Kidney tubule cell (primary cell): ENCODE results near the gene UBL3.

Experiments used
- DNase-seq: peaks from one replicate; pipeline ENCODE4 v3.0.0-alpha.2; 2018; ENCODE audit warnings: low spot score

Gene UBL3

DNA sequence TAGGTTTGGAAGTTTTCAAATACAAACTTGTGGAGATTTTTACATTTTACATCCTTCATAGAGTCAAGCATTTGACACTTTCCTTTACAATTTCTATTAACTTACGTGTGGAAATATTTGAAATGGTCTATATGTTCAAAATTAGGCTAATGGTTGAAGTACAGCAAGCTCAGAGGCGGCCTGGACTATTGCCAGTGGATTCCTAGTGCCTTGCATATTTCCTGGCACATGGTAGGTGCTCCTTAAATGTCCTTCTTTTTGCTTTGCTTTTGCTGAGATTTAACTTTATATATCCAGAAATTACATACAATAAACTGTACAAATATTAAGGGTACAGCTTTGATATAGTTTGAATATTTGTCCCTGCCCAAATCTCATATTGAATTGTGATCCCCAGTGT, 93.9 kb downstream of the UBL3 start:
- no peak for DNase-seq

DNA sequence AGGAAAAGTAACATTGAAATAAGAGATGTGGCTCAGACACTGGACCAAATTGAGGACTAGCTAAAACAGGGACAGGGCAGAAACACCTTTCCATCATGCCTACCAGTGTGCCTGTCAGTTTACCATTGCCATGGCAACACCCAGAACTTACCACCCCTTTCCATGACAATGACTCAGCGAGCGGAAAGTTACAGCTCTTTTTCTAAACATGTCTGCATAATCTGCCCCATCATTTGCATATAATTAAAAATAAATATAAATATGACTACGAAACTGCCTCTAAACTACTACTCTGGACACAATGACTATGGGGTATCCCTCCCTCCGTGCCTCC, 96.0 kb downstream of the UBL3 start:
- DNase-seq = peak; percentile 55

DNA sequence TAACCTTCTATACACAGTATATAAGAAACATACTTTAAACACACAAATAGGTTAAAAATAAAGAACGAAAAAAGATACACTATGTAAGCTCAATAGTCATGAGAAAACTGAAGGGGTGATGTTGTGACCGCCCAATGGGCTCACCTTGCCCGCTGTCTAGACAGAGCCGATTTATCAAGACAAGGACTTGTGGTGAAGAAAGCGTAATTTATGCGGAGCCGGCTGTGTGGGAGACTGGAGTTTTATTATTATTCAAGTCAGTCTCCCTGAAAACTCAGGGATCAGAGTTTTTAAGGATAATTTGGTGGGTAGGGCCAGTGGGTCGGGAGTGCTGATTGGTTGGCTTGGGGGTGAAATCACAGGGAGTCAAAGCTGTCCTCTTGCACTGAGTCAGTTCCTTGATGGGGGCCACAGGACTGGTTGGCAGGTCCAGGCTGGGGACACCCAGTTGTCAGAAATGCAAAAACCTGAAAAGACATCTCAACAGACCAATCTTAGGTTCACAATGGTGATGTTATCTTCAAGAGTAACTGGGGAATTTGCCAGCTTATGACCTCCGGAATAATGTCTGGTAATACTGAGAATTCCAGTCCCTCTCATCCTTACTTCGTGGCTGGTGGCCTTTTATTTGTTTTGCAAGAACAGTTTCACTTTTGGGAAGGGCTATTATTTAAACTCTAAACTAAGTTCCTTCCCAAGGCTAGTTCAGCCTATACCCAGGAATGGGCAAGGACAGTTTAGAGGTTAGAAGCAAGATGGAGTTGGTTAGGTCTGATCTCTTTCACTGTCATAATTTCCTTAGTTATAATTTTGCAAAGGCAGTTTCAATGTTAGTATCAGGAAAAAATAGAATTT, 96.6 kb downstream of the UBL3 start:
- no peak for DNase-seq

DNA sequence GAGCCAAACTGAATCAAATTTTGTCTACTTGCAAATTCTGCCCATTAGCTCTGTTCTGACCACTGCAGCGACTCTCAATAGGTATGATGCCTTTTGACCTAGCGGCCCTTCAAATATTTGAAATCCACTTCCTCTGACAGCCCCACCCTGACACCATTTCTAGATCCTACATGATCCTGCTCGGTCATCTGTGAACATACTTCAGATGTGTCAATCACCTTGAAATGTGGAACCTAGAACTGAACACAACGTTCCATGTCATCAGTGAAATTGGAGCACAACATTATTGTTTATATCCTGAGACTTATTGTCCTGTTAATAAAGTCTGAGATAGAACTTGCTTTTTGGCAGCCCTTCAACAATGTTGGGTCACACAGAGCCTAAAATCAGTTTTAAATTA, 98.2 kb downstream of the UBL3 start:
- peak; percentile 50 for DNase-seq

DNA sequence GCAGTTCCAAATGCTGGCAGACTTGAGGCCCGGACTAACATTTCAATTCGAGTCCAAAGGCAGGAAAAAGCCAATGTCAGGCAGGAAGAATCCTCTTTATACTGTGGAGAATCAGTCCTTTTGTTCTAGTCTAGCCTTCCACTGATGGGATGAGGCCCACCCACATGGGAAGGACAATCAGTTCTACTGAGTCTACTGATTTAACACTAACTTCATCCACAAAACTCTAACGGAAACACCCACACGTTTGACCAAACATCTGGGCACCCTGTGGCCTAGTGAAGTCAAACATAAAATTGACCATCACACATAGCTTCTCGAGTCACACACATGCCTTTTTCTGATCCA, 100.3 kb downstream of the UBL3 start:
- DNase-seq = no peak

DNA sequence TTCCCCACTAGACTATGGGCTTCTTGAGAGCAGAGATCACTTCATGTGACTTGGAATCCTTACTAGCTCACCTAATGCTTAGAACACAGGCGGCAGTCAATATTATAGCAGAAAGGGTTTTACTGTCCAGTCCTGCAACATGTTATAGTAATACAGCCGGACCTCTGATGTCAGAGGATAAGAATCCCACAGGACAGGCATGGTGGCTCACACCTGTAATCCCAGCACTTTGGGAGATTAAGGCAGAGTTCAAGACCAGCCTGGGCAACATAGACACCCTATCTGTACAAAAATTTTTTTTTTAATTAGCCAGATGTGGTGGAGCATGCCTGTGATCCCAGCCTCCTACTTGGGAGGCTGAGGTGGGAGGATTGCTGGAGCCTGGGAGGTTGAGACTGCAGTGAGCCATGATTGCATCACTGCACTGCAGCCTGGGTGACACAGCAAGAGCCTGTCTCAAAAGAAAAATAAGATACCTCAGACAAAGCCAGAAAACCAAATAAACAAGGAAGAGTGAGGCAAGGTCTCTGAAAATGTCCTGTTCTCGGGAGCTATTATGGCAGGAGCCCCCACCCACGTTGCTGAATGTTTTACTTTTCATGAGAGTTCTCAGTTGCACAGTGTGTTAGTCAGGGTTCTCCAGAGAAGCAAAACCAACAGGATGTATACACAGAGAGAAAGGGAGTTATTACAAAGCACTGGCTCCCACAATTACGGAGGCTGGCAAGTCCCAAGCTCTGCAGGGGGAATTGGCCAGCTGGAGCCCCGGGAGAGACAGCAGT, 100.8 kb downstream of the UBL3 start:
- DNase-seq = no peak

DNA sequence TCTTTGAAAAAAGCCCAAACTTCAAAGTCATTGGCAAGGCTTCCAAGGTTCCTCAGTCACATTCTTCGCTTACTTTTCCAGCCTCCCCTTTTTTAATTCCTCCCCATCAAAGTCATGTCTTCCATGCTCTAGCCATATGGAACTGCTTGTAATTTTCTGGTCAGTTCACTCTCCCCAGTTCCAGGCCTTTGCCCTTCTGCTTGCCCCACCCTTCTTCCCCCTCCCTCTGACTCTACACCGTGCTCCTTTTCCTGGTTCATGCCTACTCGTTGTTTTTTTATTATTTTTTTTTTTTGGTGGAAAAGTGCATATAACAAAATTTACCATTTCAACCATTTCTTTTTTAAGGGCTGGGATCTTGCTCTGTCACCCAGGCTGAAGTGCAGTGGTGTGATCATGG, 102.3 kb downstream of the UBL3 start:
- no peak for DNase-seq

DNA sequence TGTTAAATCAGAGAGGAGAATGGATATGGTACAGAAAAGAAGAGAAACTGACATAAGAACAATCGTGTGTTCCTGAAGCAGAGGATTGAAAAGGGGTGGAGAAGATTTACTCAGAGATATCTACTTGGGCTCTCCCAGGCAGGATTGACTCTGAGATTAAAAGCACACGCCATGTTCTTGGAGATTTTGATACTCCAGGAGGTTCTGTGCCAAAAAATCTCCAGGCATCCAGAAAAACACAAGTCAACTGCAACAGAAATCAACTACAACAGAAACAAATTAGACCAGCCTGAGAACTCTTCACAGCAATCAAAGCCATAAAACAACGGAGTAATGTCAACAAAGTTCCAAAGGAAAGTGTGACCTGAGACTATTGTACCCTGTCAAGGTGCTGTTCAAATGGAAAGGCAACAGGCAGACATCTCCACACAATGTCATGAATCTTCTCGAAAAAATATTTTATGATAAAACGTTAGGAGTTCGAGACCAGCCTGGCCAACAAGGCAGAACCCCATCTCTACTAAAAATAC, 104.2 kb downstream of the UBL3 start:
- DNase-seq = no peak

DNA sequence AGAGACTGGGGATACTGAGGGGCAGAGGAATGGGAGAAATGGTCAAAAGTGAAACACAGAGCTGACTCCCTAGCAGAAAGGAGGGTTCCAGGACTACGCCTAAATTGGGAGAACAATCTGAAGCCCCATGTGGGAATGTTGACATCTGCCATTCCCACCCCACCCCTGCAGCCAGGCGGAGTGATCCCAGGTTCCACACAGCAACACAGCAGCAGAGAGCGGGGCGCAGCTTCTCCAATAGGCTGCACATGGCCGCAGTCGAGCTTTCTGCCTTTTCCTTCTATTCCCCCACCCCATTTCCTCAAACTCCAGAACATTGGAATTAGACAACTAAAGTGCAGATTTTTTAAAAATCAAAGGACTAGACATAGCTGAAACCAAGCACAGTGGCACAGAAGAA, 104.7 kb downstream of the UBL3 start:
- no peak for DNase-seq

DNA sequence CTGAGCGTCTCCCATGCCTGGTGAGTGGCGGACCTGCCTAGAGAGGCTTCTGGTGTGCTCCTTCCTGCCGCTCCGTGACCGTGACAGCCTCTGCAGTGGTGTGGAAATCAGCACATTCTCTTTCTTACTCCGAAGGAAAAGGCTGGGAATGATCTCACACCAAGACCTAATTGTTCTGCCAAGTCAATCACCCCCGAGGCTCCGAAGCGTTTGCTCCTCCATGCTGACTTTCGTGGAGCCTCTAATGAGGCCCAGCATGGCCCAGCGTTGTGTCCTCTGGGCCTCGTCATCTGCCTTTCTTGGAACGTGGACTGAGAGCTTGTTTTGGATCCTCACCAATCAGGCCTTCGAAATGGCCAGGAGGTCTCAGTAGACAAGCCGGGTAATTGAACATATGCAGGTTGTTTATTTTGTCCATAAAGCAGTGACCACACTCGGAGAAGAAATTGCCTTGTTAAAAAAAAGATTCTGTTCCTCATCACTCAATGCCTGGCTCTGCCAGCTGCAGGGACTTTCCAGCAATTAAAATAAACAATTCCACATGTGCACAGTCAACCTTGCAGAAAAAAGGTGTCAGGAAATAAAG, 107.1 kb downstream of the UBL3 start:
- peak; percentile 46 for DNase-seq

DNA sequence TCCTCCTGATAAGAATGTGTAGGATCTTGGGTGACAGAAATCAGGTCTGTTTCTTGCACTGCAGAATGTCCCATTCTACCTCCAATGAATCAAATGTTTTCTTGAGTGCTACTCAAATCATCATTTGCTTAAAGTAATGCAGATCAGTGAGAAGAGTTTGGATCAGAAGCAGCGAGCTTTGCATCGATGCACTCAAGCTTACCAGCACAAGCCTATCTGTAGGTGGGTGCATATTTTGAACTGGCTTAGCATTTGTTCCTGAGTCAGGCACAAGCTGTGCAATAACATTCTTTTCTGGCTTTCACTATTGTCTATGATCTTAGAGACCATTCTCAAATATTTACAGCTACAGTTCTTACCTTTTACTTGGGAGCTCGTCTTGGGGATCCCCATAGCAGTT, 109.5 kb downstream of the UBL3 start:
- DNase-seq = no peak

DNA sequence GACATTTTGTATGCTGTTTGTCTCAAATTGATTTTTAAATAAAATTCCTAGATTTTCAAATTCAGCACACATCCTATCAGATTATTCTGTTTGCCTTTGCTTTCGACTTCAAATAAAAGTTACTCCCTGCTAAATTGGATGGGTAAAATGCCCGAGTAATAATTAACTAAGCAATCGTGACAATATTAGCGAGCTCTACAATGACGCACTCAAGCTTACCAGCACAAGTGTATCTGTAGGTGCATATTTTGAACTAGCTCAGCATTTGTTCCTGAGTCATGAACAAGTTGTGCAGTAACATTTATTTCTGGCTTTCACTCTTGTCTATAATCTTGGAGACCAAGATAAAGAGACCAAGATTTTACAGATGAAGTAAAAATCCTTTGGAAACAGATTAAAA, 113.4 kb downstream of the UBL3 start:
- peak; percentile 82 for DNase-seq

DNA sequence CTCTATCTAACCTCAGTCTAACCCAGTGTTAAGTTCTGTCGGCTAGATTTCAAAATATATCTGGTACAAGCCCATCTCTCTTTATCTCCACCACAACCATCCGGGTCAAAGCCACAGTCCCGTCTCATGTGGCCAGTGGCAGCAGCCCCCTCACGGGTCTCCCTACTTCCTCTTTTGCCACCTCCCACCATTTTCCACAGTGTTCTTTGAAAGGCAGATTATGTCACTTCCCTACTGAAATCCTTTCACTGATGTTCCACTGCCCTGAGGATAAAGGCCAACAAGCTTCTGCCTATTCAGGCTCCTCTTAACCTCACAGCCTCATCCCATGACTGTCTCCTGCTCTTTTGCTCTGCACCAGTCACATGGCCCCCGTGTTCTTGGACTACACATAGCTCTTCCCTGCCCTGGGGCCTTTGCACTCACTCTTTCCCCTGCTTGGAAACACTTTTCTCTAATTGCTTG, 117.2 kb downstream of the UBL3 start:
- peak; percentile 13 for DNase-seq

DNA sequence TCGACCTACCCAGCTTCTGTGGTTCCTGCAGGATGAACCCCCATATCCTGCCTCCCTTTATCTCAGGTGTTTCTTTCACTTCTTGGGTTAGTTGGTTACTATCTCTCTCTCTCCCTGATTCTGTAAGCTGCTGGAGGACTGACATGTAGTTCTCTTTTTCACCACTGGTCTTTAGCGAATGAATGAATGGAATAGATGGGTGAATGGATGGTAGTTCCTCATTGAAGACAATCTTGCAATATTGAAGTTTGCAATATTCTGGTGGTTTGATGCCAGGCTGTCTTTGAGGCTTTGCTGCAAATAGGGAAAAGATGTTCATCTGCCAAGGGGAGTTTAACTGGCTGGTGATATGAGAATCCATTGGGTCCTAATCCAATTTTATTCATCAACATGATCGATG, 120.2 kb downstream of the UBL3 start:
- DNase-seq = no peak

DNA sequence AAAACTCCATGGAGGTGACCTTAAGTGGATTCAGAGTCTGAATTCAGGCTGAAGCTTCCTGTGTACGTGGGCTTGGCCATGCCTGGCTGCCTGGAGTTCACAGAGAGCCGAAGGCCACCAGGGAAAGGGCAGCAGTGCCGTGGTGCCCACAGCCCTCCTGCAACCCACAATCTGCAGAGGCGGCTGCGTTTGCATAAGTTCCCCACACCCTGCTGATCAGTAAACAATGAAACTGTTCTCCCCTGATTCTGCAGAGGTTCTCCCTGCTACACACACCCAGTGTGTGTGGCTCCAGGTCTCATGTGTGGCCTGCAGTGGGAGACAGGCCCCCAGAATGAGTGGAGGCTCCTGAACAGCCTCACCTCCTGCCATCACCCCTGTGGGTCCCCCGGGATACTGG, 128.0 kb downstream of the UBL3 start:
- no peak for DNase-seq

DNA sequence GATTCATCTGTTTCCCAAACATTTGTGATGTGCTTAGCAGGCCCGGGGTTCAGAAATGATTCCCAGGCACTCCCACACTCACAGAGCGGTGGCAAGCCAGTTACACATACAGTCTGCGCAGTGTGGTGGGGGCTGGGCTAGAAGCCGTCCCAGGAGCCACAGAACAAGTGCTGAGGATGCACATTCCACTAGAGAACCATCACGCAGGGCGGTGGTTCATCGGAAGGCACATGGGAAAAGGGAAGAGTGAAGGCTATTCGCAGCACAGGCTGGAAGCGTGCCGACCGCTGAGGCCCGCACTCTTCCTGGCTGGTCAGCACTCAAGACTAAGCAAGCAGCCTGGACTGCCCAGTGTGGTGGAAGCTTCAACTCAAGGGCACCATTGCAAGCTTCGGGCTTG, 128.7 kb downstream of the UBL3 start:
- peak; percentile 11 for DNase-seq

DNA sequence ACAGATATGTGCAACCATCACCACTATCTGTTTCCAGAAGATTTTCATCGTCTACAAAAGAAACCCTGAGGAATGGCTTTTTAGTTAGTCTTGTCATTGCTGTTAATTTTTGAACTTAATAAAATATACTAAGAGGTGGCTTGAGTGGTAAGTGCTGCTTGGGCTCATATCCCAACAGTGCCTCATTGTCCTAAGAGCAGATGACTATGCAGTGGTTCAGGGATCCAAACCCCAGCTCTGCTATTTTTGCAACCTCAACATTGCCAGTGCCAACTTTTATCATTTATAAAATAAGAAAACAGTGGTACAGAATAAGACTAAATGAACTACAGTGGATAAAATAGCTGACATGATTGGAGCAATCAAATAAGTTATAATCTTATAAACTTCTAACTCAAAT, 131.7 kb downstream of the UBL3 start:
- DNase-seq = no peak

DNA sequence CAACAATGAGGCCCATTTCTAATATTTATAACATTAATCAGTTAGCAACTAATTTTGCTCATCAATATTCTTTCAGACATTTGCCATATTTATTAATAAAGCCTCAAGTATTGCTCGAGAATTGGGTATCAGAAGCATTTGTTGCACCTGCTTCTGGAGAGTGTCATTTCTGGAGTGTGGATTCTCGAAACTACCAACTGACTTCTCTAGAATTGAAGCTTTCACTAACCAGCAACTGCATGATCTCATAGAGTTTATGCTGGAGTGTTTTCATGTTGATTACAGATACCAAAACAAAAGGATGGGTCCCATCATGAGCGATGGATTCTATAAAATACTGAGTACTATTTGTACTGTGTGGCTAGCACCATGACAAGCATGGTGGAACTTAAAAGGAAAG, 133.9 kb downstream of the UBL3 start:
- DNase-seq = no peak
